Measurements from ENCODE around the gene CABP4. TPM values are rescaled to one million over a fixed set of nuclear protein-coding genes. Genes with fewer than 3 reads are reported as not detected.

Gene CABP4
- total RNA-seq, 1 donor from 2014 or later, result 1.1 TPM

- no peak for DNase-seq
These were observed 19.3 kb upstream of the CABP4 start for GRCh38 chr11:67435727-67436458.

GRCh38 chr11:67436459-67437081 lies 18.6 kb upstream of the CABP4 start:
- DNase-seq, result peak; percentile 64

- no peak for DNase-seq
These were observed 17.9 kb upstream of the CABP4 start, which contains the start of gene PTPRCAP for GRCh38 chr11:67437082-67437808. TSS of gene PTPRCAP (minus strand) at chr11:67437682. CDS start at chr11:67437619, 63 bp downstream.

GRCh38 chr11:67437809-67438157 lies 17.4 kb upstream of the CABP4 start:
- no peak for DNase-seq

- DNase-seq, result no peak
These were observed 16.8 kb upstream of the CABP4 start for GRCh38 chr11:67438158-67438902.

GRCh38 chr11:67439321-67440228 lies 15.6 kb upstream of the CABP4 start:
- DNase-seq, result no peak

- no peak for DNase-seq
These were observed 14.7 kb upstream of the CABP4 start for GRCh38 chr11:67440229-67441097.

GRCh38 chr11:67441098-67441563 lies 14.0 kb upstream of the CABP4 start:
- no peak for DNase-seq

- DNase-seq, result no peak
These were observed 13.3 kb upstream of the CABP4 start for GRCh38 chr11:67441731-67442351.

GRCh38 chr11:67442504-67443404 lies 12.4 kb upstream of the CABP4 start:
- DNase-seq, result no peak

- no peak for DNase-seq
These were observed 9.6 kb upstream of the CABP4 start for GRCh38 chr11:67445515-67445914.

GRCh38 chr11:67448220-67448609 lies 6.9 kb upstream of the CABP4 start:
- DNase-seq, result no peak

- DNase-seq, result no peak
These were observed 5.9 kb upstream of the CABP4 start for GRCh38 chr11:67449116-67449844.

GRCh38 chr11:67450796-67451657 lies 4.1 kb upstream of the CABP4 start:
- no peak for DNase-seq

- no peak for DNase-seq
These were observed 3.5 kb upstream of the CABP4 start for GRCh38 chr11:67451658-67451976.

- DNase-seq, result no peak
These were observed 2.8 kb upstream of the CABP4 start, which contains the start of gene GPR152 for GRCh38 chr11:67452141-67452952. TSS of gene GPR152 (minus strand) at chr11:67452729. CDS start at chr11:67452724, 5 bp downstream.

Measured in tongue (tissue), 2 donors.